ENCODE measurements around the gene CHIT1. TPM values are rescaled to one million over a fixed set of nuclear protein-coding genes. Genes with fewer than 3 reads are reported as not detected.

CHIT1 gene
- total RNA-seq, 1 donor from 2014 or later = not detected

DNA sequence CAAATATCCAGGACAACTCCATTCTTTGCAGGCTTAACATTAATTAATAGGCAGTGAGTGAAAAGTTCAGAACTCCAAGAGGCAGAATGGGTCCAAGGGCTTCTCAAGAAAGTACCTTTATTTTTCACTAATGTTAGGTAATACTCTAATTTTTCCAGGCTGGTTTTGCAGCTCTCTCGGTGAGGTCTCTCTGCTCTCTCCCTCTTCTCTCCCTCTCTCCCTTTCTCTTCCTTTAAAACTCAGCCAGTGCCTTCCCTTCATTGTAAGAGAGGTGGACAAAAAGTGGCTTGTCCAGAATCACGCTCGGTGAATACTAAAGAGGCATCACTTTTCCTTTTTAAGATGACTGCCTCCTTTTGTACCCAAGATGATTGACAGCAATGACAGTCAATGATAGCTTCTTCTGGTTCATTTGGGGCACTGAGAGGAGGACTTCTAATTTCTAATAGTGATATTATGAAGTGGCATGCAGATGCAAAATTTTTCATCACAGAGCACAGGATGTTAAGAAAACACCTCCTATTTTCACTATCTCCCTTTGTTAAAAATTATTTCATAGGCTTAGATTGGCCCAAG is 41.7 kb downstream of the CHIT1 start:
- FAIRE-seq (no peak), DNase-seq (ENCODE audit: low read depth) (no peak)
- Mint-ChIP-seq H3K36me3 (ENCODE audit: low read depth, unreplicated experiment) (no peaks in the 10 kb centered on the region), H3K27me3 (ENCODE audit: low read depth, unreplicated experiment) (peaks cover 9% of the 10 kb centered on the region), H3K27ac (ENCODE audit: unreplicated experiment) (no peak overlapping the region), H3K4me1 (ENCODE audit: low read depth, unreplicated experiment) (peaks cover 11% of the 10 kb centered on the region), H3K9me3 (ENCODE audit: unreplicated experiment) (no peaks in the 10 kb centered on the region), H3K4me3 (ENCODE audit: unreplicated experiment) (no peak overlapping the region)
- H4K20me1 ChIP-seq (ENCODE audit: insufficient read depth, low read length) = no peaks in the 10 kb centered on the region
- no peaks in the 10 kb centered on the region for H3K9me3 ChIP-seq (ENCODE audit: insufficient read depth, low read depth, low read length)
- no peaks in the 10 kb centered on the region for H3K79me2 ChIP-seq (ENCODE audit: insufficient read depth, low read length)
- H3K4me1 ChIP-seq (ENCODE audit: insufficient read depth, low read length) = no peaks in the 10 kb centered on the region
- TF ChIP-seq EZH2 (IDR thresholded peaks at IDR 0.05; ENCODE audit: insufficient read depth, low read length) = no peak
- no peak for TF ChIP-seq CTCF (IDR thresholded peaks at IDR 0.05; ENCODE audit: insufficient read depth, low read depth, low read length)
- no peak overlapping the region for H3K9ac ChIP-seq (ENCODE audit: low read length)
- H3K36me3 ChIP-seq (ENCODE audit: insufficient read depth, low read length) = no peaks in the 10 kb centered on the region
- H3K27me3 ChIP-seq (ENCODE audit: insufficient read depth, low read length) = no peaks in the 10 kb centered on the region
- H3K4me3 ChIP-seq (ENCODE audit: insufficient read depth, low read depth, low read length) = no peak overlapping the region
- no peak overlapping the region for H3K27ac ChIP-seq (ENCODE audit: low read depth, low read length)
- H3K4me2 ChIP-seq (ENCODE audit: low read length) = no peak overlapping the region
- H2AFZ ChIP-seq (ENCODE audit: low read depth, low read length) = no peak overlapping the region

DNA sequence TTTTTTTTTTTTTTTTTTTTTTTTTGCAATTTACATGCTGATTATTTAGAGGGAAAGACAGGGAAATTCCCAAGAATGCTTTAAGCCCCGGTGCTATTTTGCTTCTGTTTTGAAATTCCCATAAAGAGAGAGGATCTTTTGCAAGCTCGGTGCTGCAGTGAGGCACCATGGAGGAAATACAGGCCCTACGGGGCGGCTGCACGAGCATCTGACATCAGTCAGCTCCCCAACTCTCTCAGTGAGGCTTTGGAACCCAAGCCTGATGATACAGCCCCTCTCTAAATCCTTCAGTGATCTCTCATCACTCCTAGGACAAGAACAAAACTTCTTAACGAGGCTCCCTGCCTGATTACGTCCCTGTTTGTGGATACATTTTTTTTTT is 42.2 kb downstream of the CHIT1 start:
- Histone ChIP-seq H3K79me2 (ENCODE audit: insufficient read depth, low read length) (no peaks in the 10 kb centered on the region), H3K36me3 (ENCODE audit: insufficient read depth, low read length) (no peaks in the 10 kb centered on the region), H3K27me3 (ENCODE audit: insufficient read depth, low read length) (no peaks in the 10 kb centered on the region), H3K4me3 (ENCODE audit: insufficient read depth, low read depth, low read length) (no peak overlapping the region), H2AFZ (ENCODE audit: low read depth, low read length) (no peak overlapping the region), H3K4me1 (ENCODE audit: insufficient read depth, low read length) (no peaks in the 10 kb centered on the region), H4K20me1 (ENCODE audit: insufficient read depth, low read length) (no peaks in the 10 kb centered on the region), H3K27ac (ENCODE audit: low read depth, low read length) (no peak overlapping the region), H3K4me2 (ENCODE audit: low read length) (no peak overlapping the region), H3K9me3 (ENCODE audit: insufficient read depth, low read depth, low read length) (no peaks in the 10 kb centered on the region), H3K9ac (ENCODE audit: low read length) (no peak overlapping the region)
- no peak overlapping the region for H3K4me3 Mint-ChIP-seq (ENCODE audit: unreplicated experiment)
- peaks cover 11% of the 10 kb centered on the region for H3K27me3 Mint-ChIP-seq (ENCODE audit: low read depth, unreplicated experiment)
- no peaks in the 10 kb centered on the region for H3K36me3 Mint-ChIP-seq (ENCODE audit: low read depth, unreplicated experiment)
- H3K27ac Mint-ChIP-seq (ENCODE audit: unreplicated experiment) = no peak overlapping the region
- peaks cover 11% of the 10 kb centered on the region for H3K4me1 Mint-ChIP-seq (ENCODE audit: low read depth, unreplicated experiment)
- no peak for TF ChIP-seq CTCF (IDR thresholded peaks at IDR 0.05; ENCODE audit: insufficient read depth, low read depth, low read length)
- no peak for FAIRE-seq
- no peak for DNase-seq (ENCODE audit: low read depth)
- H3K9me3 Mint-ChIP-seq (ENCODE audit: unreplicated experiment) = no peaks in the 10 kb centered on the region

- Mint-ChIP-seq H3K36me3 (ENCODE audit: low read depth, unreplicated experiment) (no peaks in the 10 kb centered on the region), H3K4me3 (ENCODE audit: unreplicated experiment) (no peak within 1 kb of the TSS), H3K9me3 (ENCODE audit: unreplicated experiment) (no peaks in the 10 kb centered on the region), H3K27ac (ENCODE audit: unreplicated experiment) (no peak within 1 kb of the TSS), H3K4me1 (ENCODE audit: low read depth, unreplicated experiment) (peaks cover 11% of the 10 kb centered on the region), H3K27me3 (ENCODE audit: low read depth, unreplicated experiment) (peaks cover 16% of the 10 kb centered on the region)
- no peak within 1 kb of the TSS for H3K9ac ChIP-seq (ENCODE audit: low read length)
- H2AFZ ChIP-seq (ENCODE audit: low read depth, low read length) = no peak within 1 kb of the TSS
- no peaks in the 10 kb centered on the region for H3K79me2 ChIP-seq (ENCODE audit: insufficient read depth, low read length)
- TF ChIP-seq EZH2 (IDR thresholded peaks at IDR 0.05; ENCODE audit: insufficient read depth, low read length) = no peak
- TF ChIP-seq CTCF (IDR thresholded peaks at IDR 0.05; ENCODE audit: insufficient read depth, low read depth, low read length) = no peak
- FAIRE-seq (no peak), DNase-seq (ENCODE audit: low read depth) (no peak)
- H3K36me3 ChIP-seq (ENCODE audit: insufficient read depth, low read length) = no peaks in the 10 kb centered on the region
- no peaks in the 10 kb centered on the region for H3K9me3 ChIP-seq (ENCODE audit: insufficient read depth, low read depth, low read length)
- no peak within 1 kb of the TSS for H3K4me3 ChIP-seq (ENCODE audit: insufficient read depth, low read depth, low read length)
- no peaks in the 10 kb centered on the region for H3K27me3 ChIP-seq (ENCODE audit: insufficient read depth, low read length)
- H4K20me1 ChIP-seq (ENCODE audit: insufficient read depth, low read length) = no peaks in the 10 kb centered on the region
- H3K27ac ChIP-seq (ENCODE audit: low read depth, low read length) = no peak within 1 kb of the TSS
- no peaks in the 10 kb centered on the region for H3K4me1 ChIP-seq (ENCODE audit: insufficient read depth, low read length)
- H3K4me2 ChIP-seq (ENCODE audit: low read length) = no peak within 1 kb of the TSS
Observed at GRCh38 chr1:203186446-203187303, 42.8 kb downstream of the CHIT1 start, which contains the start of gene CHI3L1. TSS of gene CHI3L1 (minus strand) at chr1:203186704. CDS start at chr1:203186623, 81 bp downstream.

Measured in astrocyte (in vitro differentiated cells and primary cell).